B cell (primary cell): Measurements from ENCODE around the gene C1R. TPM values are rescaled to one million over a fixed set of nuclear protein-coding genes. Genes with fewer than 3 reads are reported as not detected.

ENCODE experiments used
- ATAC-seq: fragments of 200-7000 bp; cut with Tn5 transposase; one replicate; pipeline ENCODE4 v1.10.0; 2021; ENCODE audit warnings: low read depth, mild to moderate bottlenecking, moderate number of reproducible peaks, moderate library complexity
- CTCF ChIA-PET: fragments of 350-600 bp; sonication (Branson Sonifier 250); formaldehyde crosslinking; loops from one replicate; lab custom pipeline; 2021; ENCODE audit warnings: antibody characterized with exemption, inconsistent platforms; lab: Charles Lee
- POLR2A ChIA-PET: fragments of 350-600 bp; sonication (Branson Sonifier 250); formaldehyde crosslinking; loops from one replicate; lab custom pipeline; 2021; ENCODE audit warnings: antibody characterized with exemption; lab: Charles Lee
- DNase-seq: peaks from one replicate; pipeline ENCODE4 v3.0.0; 2013
- H2AFZ ChIP-seq: 2 replicates; pipeline ENCODE4 v1.6.1; 2012; ENCODE audit warnings: mild to moderate bottlenecking, low read depth, low read length; ENCODE audit not compliant: insufficient read depth, poor library complexity, severe bottlenecking
- H3K27ac ChIP-seq, 2 donors: 1 replicate in 1 of 2; 2 replicates in 1 of 2; pipeline ENCODE4 v1.5.1; 2012 to 2013; ENCODE audit warnings: low read length in 2 of 2, mild to moderate bottlenecking in 2 of 2, moderate library complexity in 1 of 2
- H3K27me3 ChIP-seq, 4 experiments: fragments of 200-600 bp in 1 of 4; sonication (generic) in 1 of 4; replicated peaks in 1 of 4; 1 replicate in 2 of 4; 2 replicates in 2 of 4; pipeline versions ENCODE4 v1.6.1 to v1.7.0; 2013 to 2016; ENCODE audit warnings: low read length in 3 of 4, mild to moderate bottlenecking in 2 of 4, mixed read lengths in 1 of 4, moderate library complexity in 1 of 4; ENCODE audit not compliant: insufficient read depth in 4 of 4, control insufficient read depth in 3 of 4; ENCODE audit errors: control extremely low read depth in 1 of 4
- H3K36me3 ChIP-seq, 2 experiments: replicated peaks in 1 of 2; 1 replicate in 1 of 2; 2 replicates in 1 of 2; pipeline versions ENCODE4 v1.6.1 to v1.7.1; 2013; ENCODE audit warnings: low read length in 1 of 2; ENCODE audit not compliant: insufficient read depth in 2 of 2, control insufficient read depth in 1 of 2; ENCODE audit errors: control extremely low read depth in 1 of 2, extremely low read depth in 1 of 2
- H3K4me1 ChIP-seq, 2 donors: fragments of 200-600 bp in 1 of 2; sonication (generic) in 1 of 2; 1 replicate in 1 of 2; 2 replicates in 1 of 2; pipeline versions ENCODE4 v1.5.1 to v1.6.1; 2013 to 2017; ENCODE audit warnings: low read length in 2 of 2; ENCODE audit not compliant: control insufficient read depth in 2 of 2, insufficient read depth in 2 of 2
- H3K4me2 ChIP-seq: replicated peaks from 2 replicates; pipeline ENCODE3; 2012; ENCODE audit warnings: mild to moderate bottlenecking, low read depth, low read length; ENCODE audit not compliant: poor library complexity, severe bottlenecking
- H3K4me3 ChIP-seq, 5 experiments: fragments of 200-600 bp in 1 of 5; sonication (generic) in 1 of 5; 1 replicate in 3 of 5; 2 replicates in 2 of 5; pipeline versions ENCODE4 v1.5.1 to v1.7.0; 2011 to 2016; ENCODE audit warnings: low read length in 4 of 5, mild to moderate bottlenecking in 4 of 5, low read depth in 2 of 5, control low read depth in 1 of 5, moderate library complexity in 1 of 5; ENCODE audit not compliant: insufficient read depth in 1 of 5; ENCODE audit errors: control extremely low read depth in 1 of 5, extremely low read depth in 1 of 5
- H3K79me2 ChIP-seq: fragments of 200-600 bp; sonication (generic); one replicate; pipeline ENCODE4 v1.6.0; 2016; ENCODE audit warnings: low read length; ENCODE audit not compliant: control insufficient read depth, insufficient read depth
- H3K9ac ChIP-seq: fragments of 200-600 bp; sonication (generic); 2 replicates; pipeline ENCODE4 v1.6.1; 2017; ENCODE audit warnings: mild to moderate bottlenecking, low read length, moderate library complexity
- H3K9me3 ChIP-seq, 3 donors: one replicate each; pipeline versions ENCODE4 v1.6.1 to v1.7.1; 2013; ENCODE audit warnings: low read length in 2 of 3; ENCODE audit not compliant: control insufficient read depth in 2 of 3, insufficient read depth in 1 of 3; ENCODE audit errors: control extremely low read depth in 1 of 3
- H4K20me1 ChIP-seq: 2 replicates; pipeline ENCODE4 v1.6.0; 2012; ENCODE audit warnings: mild to moderate bottlenecking, low read length; ENCODE audit not compliant: insufficient read depth, control insufficient read depth, poor library complexity, severe bottlenecking
- H3K27ac Mint-ChIP-seq: one replicate; pipeline ENCODE4 v1.8.0; 2021; ENCODE audit warnings: mixed read lengths
- H3K27me3 Mint-ChIP-seq: one replicate; pipeline ENCODE4 v1.8.0; 2021; ENCODE audit warnings: mixed read lengths
- H3K4me1 Mint-ChIP-seq: one replicate; pipeline ENCODE4 v1.8.0; 2021; ENCODE audit warnings: mixed read lengths
- H3K4me3 Mint-ChIP-seq: one replicate; pipeline ENCODE4 v1.8.0; 2021; ENCODE audit warnings: mixed read lengths
- H3K9me3 Mint-ChIP-seq: one replicate; pipeline ENCODE4 v1.8.0; 2022; ENCODE audit warnings: mixed read lengths; ENCODE audit not compliant: insufficient read depth
- EZH2 ChIP-seq: IDR thresholded peaks from 2 replicates; pipeline ENCODE4 v1.6.1; 2012; ENCODE audit warnings: borderline replicate concordance, low read depth, mild to moderate bottlenecking, moderate library complexity, low read length; ENCODE audit not compliant: insufficient read depth, poor library complexity, severe bottlenecking
- WGBS: methylation state at CpG from one replicate; pipeline ENCODE4 v1.1.5; 2013; ENCODE audit warnings: missing lambda C conversion rate; ENCODE audit not compliant: insufficient coverage; 5-methylcytosine and 5-hydroxymethylcytosine counted together
- intact Hi-C: fragments of 100-400 bp; cut with micrococcal nuclease; formaldehyde crosslinking; loops from one replicate; pipeline ENCODE4 v1.10.0; 2022
- polyA plus RNA-seq: library from polyadenylated mRNA; depleted of rRNA; stranded (reverse); fragments of >200 nt; gene quantifications from 2 replicates; pipeline ENCODE4 v1.2.3, GENCODE V29; 2012
- total RNA-seq, 2 donors: library from RNA; stranded (reverse); fragments of 120-200 nt in 1 of 2; gene quantifications; 1 replicate in 1 of 2; 2 replicates in 1 of 2; pipeline versions ENCODE4 v1.2.3 to v1.2.4, GENCODE V29; 2013 to 2022
- TF ChIP-seq, protein P1 (sequence below): fragments of 200-600 bp; IDR thresholded peaks from one replicate; pipeline ENCODE4 v1.8.0; 2022; ENCODE audit warnings: antibody characterized with exemption, mild to moderate bottlenecking

Gene C1R
- total and polyA plus RNA-seq, 2 donors (not counting 1 experiment from before 2014, with no cell fraction given), result 1.5 to 2.0 TPM

DNA sequence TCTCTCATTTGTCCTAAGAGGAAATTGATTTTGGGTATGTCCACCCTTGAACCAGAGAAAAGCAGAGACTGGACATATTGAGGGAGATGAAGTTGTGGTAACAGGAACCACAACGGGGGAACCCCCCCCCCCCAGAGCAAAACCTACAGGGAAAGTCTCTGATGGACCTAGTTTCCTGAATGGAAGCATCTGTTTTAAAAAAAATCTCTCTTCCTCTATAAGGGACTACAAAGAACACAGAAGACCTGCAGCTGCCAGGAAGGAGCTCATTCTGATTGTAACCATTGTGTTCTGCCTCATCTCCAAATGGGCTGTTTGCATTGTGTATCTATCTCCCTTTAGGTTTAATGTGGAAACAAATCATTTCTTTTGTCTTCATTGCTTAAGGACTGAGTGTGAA, 18.3 kb downstream of the C1R start:
- Mint-ChIP-seq H3K4me1 (no peaks in the 10 kb centered on the region), H3K27me3 (peaks cover 34% of the 10 kb centered on the region), H3K9me3 (no peaks in the 10 kb centered on the region), H3K4me3 (no peak overlapping the region), H3K27ac (no peak overlapping the region)
- H4K20me1 ChIP-seq, result no peaks in the 10 kb centered on the region
- DNase-seq, result no peak
- no peak overlapping the region for H3K27ac ChIP-seq
- no peak for ATAC-seq
- TF ChIP-seq EZH2, result no peak
- TF ChIP-seq, protein P1, sequence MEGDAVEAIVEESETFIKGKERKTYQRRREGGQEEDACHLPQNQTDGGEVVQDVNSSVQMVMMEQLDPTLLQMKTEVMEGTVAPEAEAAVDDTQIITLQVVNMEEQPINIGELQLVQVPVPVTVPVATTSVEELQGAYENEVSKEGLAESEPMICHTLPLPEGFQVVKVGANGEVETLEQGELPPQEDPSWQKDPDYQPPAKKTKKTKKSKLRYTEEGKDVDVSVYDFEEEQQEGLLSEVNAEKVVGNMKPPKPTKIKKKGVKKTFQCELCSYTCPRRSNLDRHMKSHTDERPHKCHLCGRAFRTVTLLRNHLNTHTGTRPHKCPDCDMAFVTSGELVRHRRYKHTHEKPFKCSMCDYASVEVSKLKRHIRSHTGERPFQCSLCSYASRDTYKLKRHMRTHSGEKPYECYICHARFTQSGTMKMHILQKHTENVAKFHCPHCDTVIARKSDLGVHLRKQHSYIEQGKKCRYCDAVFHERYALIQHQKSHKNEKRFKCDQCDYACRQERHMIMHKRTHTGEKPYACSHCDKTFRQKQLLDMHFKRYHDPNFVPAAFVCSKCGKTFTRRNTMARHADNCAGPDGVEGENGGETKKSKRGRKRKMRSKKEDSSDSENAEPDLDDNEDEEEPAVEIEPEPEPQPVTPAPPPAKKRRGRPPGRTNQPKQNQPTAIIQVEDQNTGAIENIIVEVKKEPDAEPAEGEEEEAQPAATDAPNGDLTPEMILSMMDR, result no peak
- intact Hi-C loops, result no loop called here
- no peak overlapping the region for H3K9ac ChIP-seq
- no peaks in the 10 kb centered on the region for H3K27me3 ChIP-seq
- H3K4me1 ChIP-seq, result no peaks in the 10 kb centered on the region
- H3K79me2 ChIP-seq, result no peaks in the 10 kb centered on the region
- POLR2A ChIA-PET, result no interaction called here
- H2AFZ ChIP-seq, result no peak overlapping the region
- H3K9me3 ChIP-seq, result no peaks in the 10 kb centered on the region
- no CpG with 5 or more reads among the region's 1 CpG for WGBS
- H3K4me2 ChIP-seq, result no peak overlapping the region
- no peak overlapping the region for H3K4me3 ChIP-seq
- CTCF ChIA-PET, result no interaction called here
- no peaks in the 10 kb centered on the region for H3K36me3 ChIP-seq

DNA sequence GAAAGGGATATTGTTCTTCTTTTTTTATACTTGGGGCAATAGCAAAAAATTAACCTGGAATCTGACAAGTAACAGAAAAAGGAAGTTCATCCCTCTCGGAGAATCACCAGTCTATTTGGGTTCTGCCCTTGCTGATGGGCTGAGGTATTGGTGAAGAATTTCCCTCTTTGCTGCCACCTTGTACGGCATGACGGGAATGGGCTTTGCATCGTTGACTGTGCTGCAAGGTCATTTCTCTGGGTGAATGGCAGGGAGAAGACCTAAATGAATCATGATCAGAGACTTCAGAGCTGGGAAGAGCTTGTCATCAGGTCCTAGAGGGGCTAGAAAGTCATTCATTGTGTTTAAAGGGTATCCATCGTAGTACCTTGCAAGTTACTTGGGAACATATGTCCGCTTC, 19.7 kb downstream of the C1R start:
- ATAC-seq (no peak), DNase-seq (no peak)
- Histone ChIP-seq H3K9ac (no peak overlapping the region), H3K9me3 (no peaks in the 10 kb centered on the region), H3K79me2 (no peaks in the 10 kb centered on the region), H3K4me1 (no peaks in the 10 kb centered on the region), H4K20me1 (no peaks in the 10 kb centered on the region), H3K4me2 (no peak overlapping the region), H3K4me3 (no peak overlapping the region), H3K27ac (no peak overlapping the region), H3K27me3 (no peaks in the 10 kb centered on the region), H2AFZ (no peak overlapping the region), H3K36me3 (no peaks in the 10 kb centered on the region)
- intact Hi-C loops, result no loop called here
- ChIA-PET CTCF (no interaction called here), POLR2A (interaction anchor here (0.6 kb wide), 1 partner anchor 9 kb away, joined by 3 read pairs; no protein-coding TSS in a partner anchor)
- no peaks in the 10 kb centered on the region for H3K9me3 Mint-ChIP-seq
- H3K4me1 Mint-ChIP-seq, result no peaks in the 10 kb centered on the region
- H3K27ac Mint-ChIP-seq, result no peak overlapping the region
- no peak for TF ChIP-seq EZH2
- TF ChIP-seq, protein P1, result no peak
- 98% methylated on average over 5 of the region's 6 CpGs for WGBS
- H3K4me3 Mint-ChIP-seq, result no peak overlapping the region
- peaks cover 41% of the 10 kb centered on the region for H3K27me3 Mint-ChIP-seq
